ENCODE results near the gene ADGRA1. TPM values are rescaled to one million over a fixed set of nuclear protein-coding genes. Genes with fewer than 3 reads are reported as not detected.
"Not testable (repeated sequence)": the region's sequence is repeated elsewhere in the genome, so short reads cannot be mapped to it uniquely, and the experiment has no call there.

Gene ADGRA1
- total RNA-seq, 1 donor from 2014 or later = not detected

DNA sequence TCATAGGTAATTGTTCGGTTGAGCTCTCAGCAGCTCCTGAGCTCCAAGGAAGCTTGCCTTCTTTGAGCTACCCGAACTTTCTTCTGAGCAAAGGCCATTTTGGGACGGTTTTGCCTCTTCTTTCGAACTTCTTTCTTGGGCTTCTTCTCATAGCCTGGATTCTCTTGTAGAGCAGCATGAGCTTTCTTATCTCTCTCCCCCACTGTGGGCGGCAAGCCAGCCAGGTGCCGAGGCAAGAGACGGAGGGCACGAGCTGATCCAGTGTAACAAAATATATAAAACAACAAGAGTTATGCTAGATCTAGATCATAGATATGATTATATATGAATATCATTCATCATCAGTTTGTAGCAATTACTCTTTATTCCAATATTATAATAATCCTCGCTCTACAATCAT is 55.8 kb downstream of the ADGRA1 start:
- Mint-ChIP-seq H3K9me3 (peaks cover 2% of the 10 kb centered on the region), H3K27me3 (peaks cover 29% of the 10 kb centered on the region), H3K4me3 (no peak overlapping the region), H3K4me1 (peaks cover 7% of the 10 kb centered on the region), H3K36me3 (ENCODE audit: low read depth) (no peaks in the 10 kb centered on the region), H3K27ac (no peak overlapping the region)
- no peak for DNase-seq
- intact Hi-C loops (cut with micrococcal nuclease) = no loop called here

DNA sequence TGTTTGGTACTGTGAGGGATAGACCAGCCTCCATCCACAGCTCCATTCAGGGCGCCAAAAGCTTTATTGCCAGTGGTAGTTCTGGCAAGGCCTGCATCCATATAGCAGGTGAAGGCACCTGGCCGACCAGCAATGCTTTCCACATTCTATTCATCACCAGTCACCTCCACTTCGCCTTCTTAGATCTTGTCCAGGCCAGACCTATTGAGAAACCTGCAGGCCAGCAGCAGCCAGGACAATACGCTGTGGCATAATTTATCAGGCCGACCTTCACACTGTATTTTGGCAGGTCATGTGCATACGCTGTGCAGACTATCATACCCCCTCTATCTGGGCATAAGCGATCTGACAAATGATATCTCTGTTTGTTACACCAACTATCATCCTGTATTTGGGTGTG is 57.0 kb downstream of the ADGRA1 start:
- H3K36me3 Mint-ChIP-seq (ENCODE audit: low read depth) = no peaks in the 10 kb centered on the region
- peaks cover 7% of the 10 kb centered on the region for H3K4me1 Mint-ChIP-seq
- no peak for DNase-seq
- peak overlapping the region; percentile 35 for H3K4me3 Mint-ChIP-seq
- intact Hi-C loops (cut with micrococcal nuclease) = loop anchor here (1.0 to 2.0 kb wide), 2 partner anchors 132 to 174 kb away; partner anchors contain the start of gene ADAM8
- H3K27ac Mint-ChIP-seq = no peak overlapping the region
- peaks cover 36% of the 10 kb centered on the region for H3K27me3 Mint-ChIP-seq
- peaks cover 10% of the 10 kb centered on the region for H3K9me3 Mint-ChIP-seq

DNA sequence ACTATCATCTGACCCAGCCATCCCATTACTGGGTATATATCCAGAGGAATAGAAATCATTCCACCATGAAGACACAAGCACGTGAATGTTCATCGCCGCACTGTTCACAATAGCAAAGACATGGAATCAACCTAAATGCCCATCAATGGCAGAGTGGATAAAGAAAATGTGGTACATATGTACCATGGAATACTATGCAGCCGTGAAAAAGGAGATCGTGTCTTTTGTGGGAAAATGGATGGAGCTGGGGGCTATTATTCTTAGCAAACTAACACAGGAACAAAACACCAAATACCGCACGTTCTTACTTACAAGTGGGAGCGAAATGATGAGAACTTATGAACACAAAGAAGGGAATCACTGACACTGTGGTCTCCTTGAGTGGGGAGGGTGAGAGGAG is 62.5 kb downstream of the ADGRA1 start:
- Mint-ChIP-seq H3K4me3 (no peak overlapping the region), H3K27me3 (peaks cover 34% of the 10 kb centered on the region), H3K4me1 (no peaks in the 10 kb centered on the region), H3K9me3 (peaks cover 14% of the 10 kb centered on the region), H3K36me3 (ENCODE audit: low read depth) (no peaks in the 10 kb centered on the region), H3K27ac (no peak overlapping the region)
- no peak for DNase-seq
- intact Hi-C loops (cut with micrococcal nuclease) = no loop called here

DNA sequence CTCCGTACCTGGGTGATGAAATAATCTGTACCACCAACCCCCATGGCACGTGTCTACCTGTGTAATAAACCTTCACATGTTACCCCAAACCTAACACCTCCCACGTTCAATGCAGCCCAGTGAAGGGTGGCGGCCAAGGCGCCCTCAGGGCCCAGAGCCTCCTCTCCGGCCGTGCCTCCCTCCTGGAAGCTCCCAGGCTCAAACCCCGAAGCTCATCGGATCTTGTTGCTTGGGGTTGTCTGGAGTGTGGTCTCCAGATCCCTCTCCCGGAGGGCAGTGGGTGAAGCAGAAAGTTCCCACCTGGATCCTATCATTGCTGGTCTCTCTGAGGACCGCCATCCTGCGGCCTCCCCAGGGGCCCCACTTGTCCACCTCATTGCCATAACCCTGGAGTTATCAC is 62.9 kb downstream of the ADGRA1 start:
- Mint-ChIP-seq H3K9me3 (peaks cover 14% of the 10 kb centered on the region), H3K4me3 (no peak overlapping the region), H3K27me3 (peaks cover 31% of the 10 kb centered on the region), H3K4me1 (no peaks in the 10 kb centered on the region), H3K36me3 (ENCODE audit: low read depth) (no peaks in the 10 kb centered on the region), H3K27ac (no peak overlapping the region)
- DNase-seq = no peak
- intact Hi-C loops (cut with micrococcal nuclease) = no loop called here

DNA sequence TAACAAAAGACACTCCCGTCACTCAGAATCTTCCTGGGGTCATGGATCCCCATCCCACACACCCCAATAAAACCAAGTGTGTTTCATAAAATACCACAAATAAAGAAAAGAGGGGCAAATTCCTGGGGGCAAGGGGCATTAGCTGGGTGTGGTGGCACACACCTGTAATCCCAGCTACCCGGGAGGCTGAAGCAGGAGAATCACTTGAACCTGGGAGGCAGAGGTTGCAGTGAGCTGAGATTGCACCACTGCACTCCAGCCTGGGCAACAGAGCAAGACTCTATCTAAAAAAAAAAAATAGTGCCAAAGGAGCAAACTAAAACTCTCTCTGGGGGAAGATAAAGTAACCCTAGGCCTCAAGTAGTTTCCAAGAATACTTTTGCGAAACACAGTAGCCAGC is 63.3 kb downstream of the ADGRA1 start:
- H3K4me1 Mint-ChIP-seq; H3K36me3 Mint-ChIP-seq (ENCODE audit: low read depth); intact Hi-C loops (cut with micrococcal nuclease); H3K27ac Mint-ChIP-seq; DNase-seq; H3K4me3 Mint-ChIP-seq: not testable (repeated sequence)
- H3K27me3 Mint-ChIP-seq = peaks cover 31% of the 10 kb centered on the region
- peaks cover 14% of the 10 kb centered on the region for H3K9me3 Mint-ChIP-seq

DNA sequence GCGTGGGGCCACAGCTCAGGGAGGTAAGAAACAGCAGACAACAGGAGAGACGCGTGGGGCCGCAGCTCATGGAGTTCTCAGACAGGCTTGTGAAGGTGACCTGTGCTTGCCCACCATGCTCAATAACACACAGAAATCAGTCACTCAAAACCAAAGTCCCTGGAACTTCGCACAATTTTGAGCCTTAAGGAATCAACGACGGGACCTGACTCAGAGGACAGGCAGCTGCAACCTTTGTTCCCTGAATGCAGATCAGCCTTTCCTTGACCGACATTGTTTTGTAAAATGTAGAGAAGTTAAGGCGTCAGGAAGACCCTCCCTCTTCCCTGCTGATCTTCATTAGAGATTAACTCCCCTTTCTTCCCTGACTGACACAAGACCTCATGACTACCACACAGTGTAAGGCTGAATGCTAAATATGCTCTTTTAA is 63.8 kb downstream of the ADGRA1 start:
- peaks cover 27% of the 10 kb centered on the region for H3K27me3 Mint-ChIP-seq

DNA sequence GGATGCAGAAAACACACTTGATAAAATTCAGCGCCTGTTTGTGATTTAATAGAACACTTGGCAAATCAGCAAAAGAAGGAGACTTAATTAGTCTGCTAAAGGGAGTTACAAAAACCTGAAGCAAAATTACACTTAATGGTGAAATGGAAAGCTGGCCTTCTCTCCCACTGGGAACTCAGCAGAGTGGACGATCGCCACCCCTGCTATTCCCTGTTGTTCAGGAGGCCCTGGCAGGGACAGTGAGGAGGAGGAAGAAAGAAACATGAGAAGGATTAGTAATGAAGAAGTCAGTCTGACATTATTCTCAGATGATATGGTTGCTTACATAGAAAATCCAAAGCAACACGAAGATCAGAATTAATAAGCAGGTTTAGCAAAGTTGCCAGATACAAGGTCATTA is 66.7 kb downstream of the ADGRA1 start:
- no peaks in the 10 kb centered on the region for H3K36me3 Mint-ChIP-seq (ENCODE audit: low read depth)
- peaks cover 7% of the 10 kb centered on the region for H3K9me3 Mint-ChIP-seq
- no peak for DNase-seq
- H3K27ac Mint-ChIP-seq = no peak overlapping the region
- no peak overlapping the region for H3K4me3 Mint-ChIP-seq
- H3K27me3 Mint-ChIP-seq = peaks cover 8% of the 10 kb centered on the region
- H3K4me1 Mint-ChIP-seq = no peaks in the 10 kb centered on the region
- intact Hi-C loops (cut with micrococcal nuclease) = no loop called here

More for the DNA sequence above, 63.8 kb downstream of the ADGRA1 start:
- Mint-ChIP-seq H3K36me3 (ENCODE audit: low read depth) (no peaks in the 10 kb centered on the region), H3K4me3 (no peak overlapping the region), H3K4me1 (no peaks in the 10 kb centered on the region), H3K27ac (no peak overlapping the region), H3K9me3 (peaks cover 14% of the 10 kb centered on the region)
- intact Hi-C loops (cut with micrococcal nuclease) = no loop called here
- no peak for DNase-seq

DNA sequence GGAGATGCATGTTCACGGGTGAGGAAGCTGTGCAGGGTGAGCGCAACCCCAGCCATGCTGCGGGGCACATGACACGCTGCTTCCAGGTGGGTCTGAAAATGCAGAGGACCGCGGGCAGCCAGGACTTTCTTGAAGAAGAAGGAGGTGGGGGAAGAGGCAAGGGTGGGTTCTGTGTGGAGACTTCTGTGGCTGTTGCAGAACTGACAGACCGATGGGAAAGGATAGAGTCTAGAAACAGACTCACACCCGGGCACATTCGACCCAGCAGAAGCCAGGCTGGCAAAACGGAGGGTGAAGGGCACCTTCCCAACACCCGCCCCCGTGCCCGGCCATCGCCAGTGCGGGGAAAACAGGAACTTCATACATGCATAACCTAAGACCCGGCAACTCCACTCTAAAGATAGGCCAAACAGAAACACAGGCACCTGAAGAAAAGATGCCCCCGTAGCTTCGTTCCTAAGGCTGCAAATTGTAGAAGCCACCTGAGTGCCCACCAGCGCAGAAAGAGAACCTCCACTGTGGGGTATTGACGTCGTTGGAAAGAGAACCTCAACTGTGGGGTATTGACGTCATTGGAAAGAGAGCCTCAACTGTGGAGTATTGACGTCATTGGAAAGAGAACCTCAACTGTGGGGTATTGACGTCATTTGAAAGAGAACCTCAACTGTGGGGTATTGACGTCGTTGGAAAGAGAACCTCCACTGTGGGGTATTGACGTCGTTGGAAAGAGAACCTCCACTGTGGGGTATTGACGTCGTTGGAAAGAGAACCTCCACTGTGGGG is 67.5 kb downstream of the ADGRA1 start:
- Mint-ChIP-seq H3K4me3 (no peak overlapping the region), H3K27ac (no peak overlapping the region), H3K27me3 (peaks cover 8% of the 10 kb centered on the region), H3K9me3 (no peaks in the 10 kb centered on the region), H3K36me3 (ENCODE audit: low read depth) (no peaks in the 10 kb centered on the region), H3K4me1 (no peaks in the 10 kb centered on the region)
- DNase-seq = no peak
- intact Hi-C loops (cut with micrococcal nuclease) = no loop called here

DNA sequence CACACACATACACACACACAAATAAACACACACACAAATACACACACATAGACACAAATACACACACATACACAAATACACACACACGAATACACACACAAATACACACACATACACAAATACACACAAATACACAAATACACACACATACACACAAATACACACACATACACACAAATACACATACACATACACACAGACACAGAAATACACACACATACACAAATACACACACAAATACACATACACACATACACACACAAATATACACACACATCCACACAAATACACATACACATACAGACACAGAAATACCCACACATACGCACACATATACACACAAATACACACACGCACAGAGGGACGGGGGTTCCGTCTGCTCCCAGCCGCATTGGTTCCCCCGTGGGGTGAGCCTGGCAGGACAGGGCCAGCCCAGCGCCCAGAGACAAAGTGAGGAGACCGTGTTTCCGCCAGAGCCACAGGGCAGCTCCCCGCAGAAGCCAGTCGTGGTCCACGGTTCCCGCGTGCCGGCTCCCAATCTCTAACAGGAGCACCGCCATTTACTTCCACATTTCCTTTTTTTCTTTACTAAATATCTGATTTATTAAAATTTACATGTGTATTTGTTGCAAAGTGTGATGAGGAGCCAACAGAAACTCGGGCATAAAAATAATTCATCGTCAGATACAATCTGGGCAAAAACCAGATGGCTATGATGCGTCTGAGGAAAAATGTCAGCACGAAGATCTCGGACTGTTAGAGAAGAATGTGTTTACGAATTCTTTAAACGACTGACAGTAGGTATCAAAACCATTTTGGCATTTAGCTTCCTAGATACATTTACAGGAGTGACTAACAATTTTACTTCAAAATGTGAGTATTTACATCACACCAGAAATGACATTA is 69.2 kb downstream of the ADGRA1 start:
- H3K9me3 Mint-ChIP-seq = no peaks in the 10 kb centered on the region
- H3K27me3 Mint-ChIP-seq = peaks cover 9% of the 10 kb centered on the region
- H3K36me3 Mint-ChIP-seq (ENCODE audit: low read depth) = no peaks in the 10 kb centered on the region
- H3K4me3 Mint-ChIP-seq = no peak overlapping the region
- no peaks in the 10 kb centered on the region for H3K4me1 Mint-ChIP-seq
- no peak for DNase-seq
- intact Hi-C loops (cut with micrococcal nuclease) = no loop called here
- no peak overlapping the region for H3K27ac Mint-ChIP-seq

DNA sequence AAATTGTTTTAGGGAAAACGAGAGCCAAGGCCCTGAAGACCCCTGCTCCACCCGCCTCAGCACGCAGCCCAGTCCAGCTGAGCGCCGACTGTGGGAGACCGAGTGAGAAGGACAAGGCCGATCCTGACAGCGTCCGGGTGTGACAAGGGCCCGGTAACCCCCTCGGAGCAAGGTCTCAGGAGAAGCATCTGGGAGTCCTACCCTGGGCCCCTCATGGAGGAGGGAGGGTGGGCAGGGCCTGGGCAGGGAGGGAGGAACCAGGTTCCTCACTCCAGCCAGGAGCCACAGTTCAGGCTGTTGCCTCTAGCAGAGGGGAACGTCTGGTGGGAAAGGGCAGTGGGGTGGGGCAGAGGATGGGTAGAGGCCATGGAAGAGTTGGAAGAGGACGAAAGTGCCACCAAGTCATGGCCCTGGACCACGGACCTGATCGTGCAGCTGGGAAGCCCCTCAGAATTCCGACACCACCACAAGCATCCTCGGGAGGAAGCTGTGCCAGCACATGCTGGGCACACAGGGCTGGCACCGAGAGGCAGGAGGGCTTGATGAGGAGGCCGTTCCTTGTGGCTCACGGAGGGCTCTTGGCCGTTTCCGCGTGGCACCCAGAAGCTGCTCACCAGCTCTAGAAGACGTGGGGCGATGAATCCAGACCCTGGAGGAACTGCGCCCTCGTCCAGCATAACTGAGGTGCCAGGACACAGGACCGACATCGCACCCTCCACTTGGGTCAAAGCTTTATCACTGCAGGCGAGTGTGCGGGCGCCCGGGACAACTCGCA is 70.1 kb downstream of the ADGRA1 start:
- Mint-ChIP-seq H3K9me3 (no peaks in the 10 kb centered on the region), H3K4me1 (no peaks in the 10 kb centered on the region), H3K27me3 (peaks cover 6% of the 10 kb centered on the region), H3K27ac (no peak overlapping the region), H3K4me3 (no peak overlapping the region), H3K36me3 (ENCODE audit: low read depth) (no peaks in the 10 kb centered on the region)
- intact Hi-C loops (cut with micrococcal nuclease) = no loop called here
- no peak for DNase-seq

DNA sequence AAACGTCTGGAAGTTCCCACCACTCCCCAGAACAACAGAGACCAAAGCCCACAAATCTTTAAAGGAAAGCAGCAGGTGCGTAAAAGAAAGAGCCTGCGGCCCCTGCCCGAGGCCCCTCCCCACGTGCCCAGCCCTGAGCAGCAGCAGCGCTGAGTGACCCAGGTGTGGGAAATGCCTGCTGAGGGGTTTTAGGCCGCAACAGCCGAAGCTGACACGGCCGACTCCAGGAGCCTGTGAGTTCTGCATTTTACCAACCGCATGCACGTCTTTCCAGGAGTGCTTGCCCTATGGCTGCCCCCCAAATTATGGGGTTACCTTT is 70.7 kb downstream of the ADGRA1 start:
- H3K27me3 Mint-ChIP-seq = peaks cover 8% of the 10 kb centered on the region
- H3K36me3 Mint-ChIP-seq (ENCODE audit: low read depth) = no peaks in the 10 kb centered on the region
- no peaks in the 10 kb centered on the region for H3K9me3 Mint-ChIP-seq
- intact Hi-C loops (cut with micrococcal nuclease) = no loop called here
- DNase-seq = no peak
- no peaks in the 10 kb centered on the region for H3K4me1 Mint-ChIP-seq
- no peak overlapping the region for H3K4me3 Mint-ChIP-seq
- no peak overlapping the region for H3K27ac Mint-ChIP-seq

DNA sequence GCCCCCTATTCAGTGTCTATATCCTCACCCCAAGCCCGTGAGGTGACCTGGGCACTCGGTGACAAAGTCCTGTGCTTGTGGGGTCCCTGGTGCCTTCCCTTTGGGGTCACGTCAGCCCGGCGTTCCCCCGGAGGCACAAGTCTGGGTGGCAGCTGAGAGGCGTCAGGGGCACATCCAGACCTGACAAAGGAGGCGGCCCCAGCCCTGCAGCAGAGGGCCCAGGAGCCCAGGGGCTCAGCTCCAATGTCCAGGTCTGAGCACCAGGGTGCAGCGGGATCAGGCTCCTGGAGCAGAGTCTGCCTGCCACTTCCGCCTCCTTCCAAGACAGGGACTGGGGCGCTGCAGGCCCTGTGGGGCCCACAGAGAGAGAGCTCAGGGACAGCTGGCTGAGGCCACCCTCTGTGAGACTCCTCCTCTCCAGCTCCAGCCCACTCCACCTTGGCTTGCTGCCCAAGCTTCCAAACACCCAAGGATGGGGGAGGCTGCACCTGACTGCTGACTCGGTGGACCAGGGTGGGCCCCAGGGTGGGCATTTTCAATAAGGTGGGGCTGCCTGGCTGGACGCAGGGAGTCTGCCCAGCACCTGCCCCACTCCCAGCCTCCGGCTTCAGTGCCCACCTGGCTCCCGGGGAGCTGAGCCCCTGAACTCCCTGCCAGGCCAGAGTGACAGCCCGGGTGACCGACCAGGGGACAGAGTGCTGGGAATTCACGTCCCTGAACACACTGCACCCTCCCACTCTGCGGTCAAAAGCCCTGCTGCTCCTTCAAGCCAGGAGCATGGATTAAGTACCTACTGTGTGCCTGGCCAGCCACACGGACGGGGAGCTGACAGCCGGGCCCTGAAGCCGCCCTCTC is 71.3 kb downstream of the ADGRA1 start:
- DNase-seq = no peak
- intact Hi-C loops (cut with micrococcal nuclease) = no loop called here
- Mint-ChIP-seq H3K9me3 (no peaks in the 10 kb centered on the region), H3K27me3 (peaks cover 8% of the 10 kb centered on the region), H3K27ac (no peak overlapping the region), H3K4me3 (no peak overlapping the region), H3K36me3 (ENCODE audit: low read depth) (no peaks in the 10 kb centered on the region), H3K4me1 (no peaks in the 10 kb centered on the region)

DNA sequence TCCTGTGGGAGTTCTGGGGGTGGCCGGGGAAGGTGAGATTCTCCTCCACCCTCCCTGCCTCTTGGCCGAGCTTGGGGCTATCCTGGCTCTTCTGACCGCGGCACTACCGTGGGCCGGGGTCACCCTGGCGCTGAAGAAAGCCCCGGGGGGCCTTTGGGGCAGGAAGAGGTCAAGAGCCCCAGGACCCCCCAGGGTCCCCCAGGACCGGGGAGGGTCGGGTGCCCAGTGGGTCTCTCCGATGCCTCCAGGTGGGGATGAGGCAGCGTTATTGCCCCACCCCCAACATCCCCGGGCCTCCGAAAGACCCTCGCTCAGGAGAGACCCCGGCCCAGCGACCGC is 71.9 kb downstream of the ADGRA1 start:
- H3K4me3 Mint-ChIP-seq = no peak overlapping the region
- H3K36me3 Mint-ChIP-seq (ENCODE audit: low read depth) = no peaks in the 10 kb centered on the region
- intact Hi-C loops (cut with micrococcal nuclease) = no loop called here
- H3K27me3 Mint-ChIP-seq = peaks cover 6% of the 10 kb centered on the region
- no peak overlapping the region for H3K27ac Mint-ChIP-seq
- H3K4me1 Mint-ChIP-seq = no peaks in the 10 kb centered on the region
- DNase-seq = no peak
- no peaks in the 10 kb centered on the region for H3K9me3 Mint-ChIP-seq
